NCI-H1092 treated with DMSO at 0.1 percent for 48 hours (cell line): Measurements from ENCODE around the gene LTBP1.

Source experiments
- DNase-seq: peaks from one replicate; lab custom pipeline; 2025; lab: John Stamatoyannopoulos, UW

LTBP1 gene

DNA sequence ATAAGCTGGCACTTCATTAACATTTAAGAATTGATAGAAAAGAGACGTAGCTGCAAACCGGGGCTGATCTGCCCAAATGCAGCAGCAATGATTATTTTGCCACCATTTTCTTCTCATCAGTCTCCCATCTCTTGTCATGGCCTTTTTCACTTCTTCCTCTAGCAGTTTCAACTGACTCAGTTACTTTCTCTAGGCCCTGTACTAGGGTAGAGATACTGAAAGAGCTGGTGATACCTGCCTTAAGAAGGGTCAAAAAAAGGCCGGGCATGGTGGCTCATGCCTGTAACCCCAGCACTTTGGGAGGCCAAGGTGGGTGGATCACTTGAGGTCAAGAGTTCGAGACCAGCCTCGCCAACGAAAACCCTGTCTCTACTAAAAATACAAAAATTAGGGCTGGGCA is 127.4 kb downstream of the LTBP1 start:
- DNase-seq, result no peak

DNA sequence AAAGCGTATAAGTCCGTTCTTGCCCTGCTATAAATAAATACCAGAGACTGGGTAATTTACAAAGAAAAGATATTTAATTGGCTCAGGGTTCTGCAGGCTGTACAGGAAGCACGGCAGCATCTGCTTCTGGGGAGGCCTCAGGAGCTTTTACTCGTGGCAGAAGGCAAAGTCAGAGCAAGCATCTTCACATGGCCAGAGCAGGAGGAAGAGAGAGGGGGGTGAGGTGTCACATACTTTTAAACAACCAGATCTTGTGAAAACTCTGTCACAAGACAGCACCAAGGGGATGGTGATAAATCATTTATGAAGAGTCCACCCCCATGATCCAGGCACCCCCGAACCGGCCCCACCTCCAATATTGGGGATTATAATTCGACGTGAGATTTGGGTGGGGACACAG is 130.6 kb downstream of the LTBP1 start:
- no peak for DNase-seq

DNA sequence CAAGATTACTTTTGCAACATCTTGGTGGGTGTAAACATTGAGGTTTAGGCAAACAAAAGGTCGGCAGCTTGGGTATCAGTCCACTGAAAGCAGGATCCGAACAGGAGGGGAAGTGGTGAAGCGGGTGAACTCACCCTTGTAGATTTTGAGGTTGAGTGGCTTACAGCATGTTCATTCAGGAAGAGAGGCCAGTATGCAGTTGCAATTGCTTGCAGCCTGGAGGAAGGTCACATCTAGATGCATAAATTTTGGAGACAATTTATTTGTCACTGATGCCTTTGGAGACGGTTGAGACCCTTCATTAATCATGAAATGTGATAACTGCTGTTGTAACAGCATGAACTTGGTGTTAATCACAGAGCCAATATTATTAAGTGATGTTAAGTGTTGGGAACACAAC is 131.1 kb downstream of the LTBP1 start:
- no peak for DNase-seq

DNA sequence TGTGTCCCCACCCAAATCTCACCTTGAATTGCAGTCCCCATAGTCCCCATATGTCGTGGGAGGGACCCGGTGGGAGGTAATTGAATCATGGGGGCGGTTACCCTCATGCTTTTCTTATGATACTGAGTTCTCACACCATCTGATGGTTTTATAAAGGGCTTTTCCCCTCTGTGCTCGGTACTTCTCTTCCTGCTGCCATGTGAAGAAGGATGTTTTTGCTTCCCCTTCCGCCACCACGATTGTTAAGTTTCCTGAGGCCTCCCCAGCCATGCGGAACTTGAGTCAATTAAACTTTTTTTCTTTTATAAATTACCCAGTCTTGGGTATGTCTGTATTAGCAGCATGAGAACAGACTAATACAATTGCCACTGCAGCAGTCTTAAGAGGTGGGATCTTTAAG is 134.9 kb downstream of the LTBP1 start:
- no peak for DNase-seq

GRCh38 chr2:33083699-33084387 is 137.1 kb downstream of the LTBP1 start:
- DNase-seq, result no peak

- no peak for DNase-seq
Observed at GRCh38 chr2:33084433-33084832, 137.7 kb downstream of the LTBP1 start.

GRCh38 chr2:33085646-33086045 is 138.9 kb downstream of the LTBP1 start:
- no peak for DNase-seq

DNA sequence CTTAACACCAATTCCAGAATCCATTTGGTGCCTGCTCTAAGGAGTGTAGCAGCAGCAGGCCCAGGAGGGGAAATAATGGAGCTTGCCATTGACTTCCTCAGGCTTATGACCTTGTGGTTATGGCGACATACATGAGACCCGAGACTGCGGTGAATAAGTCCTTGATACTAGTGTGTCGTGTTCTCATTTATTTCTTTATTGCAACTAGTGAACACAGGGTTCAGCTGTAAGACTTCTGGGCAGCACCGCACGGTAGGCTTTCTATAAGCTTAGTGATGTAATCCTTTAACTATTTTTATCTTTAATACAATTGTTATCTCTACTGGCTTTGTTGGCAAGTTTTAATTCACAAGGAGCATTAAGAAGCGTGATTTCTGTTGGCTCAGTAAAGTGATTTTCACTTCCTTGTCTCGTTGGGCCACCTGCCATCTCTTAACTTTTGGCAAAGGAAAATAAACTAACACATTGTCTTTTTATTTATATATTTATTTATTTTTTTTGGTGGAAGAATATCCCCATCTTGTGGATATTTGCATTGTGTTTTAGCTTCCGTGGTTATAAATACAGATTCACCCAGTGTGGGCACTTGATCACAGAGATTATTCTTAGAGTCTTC is 139.8 kb downstream of the LTBP1 start:
- no peak for DNase-seq

DNA sequence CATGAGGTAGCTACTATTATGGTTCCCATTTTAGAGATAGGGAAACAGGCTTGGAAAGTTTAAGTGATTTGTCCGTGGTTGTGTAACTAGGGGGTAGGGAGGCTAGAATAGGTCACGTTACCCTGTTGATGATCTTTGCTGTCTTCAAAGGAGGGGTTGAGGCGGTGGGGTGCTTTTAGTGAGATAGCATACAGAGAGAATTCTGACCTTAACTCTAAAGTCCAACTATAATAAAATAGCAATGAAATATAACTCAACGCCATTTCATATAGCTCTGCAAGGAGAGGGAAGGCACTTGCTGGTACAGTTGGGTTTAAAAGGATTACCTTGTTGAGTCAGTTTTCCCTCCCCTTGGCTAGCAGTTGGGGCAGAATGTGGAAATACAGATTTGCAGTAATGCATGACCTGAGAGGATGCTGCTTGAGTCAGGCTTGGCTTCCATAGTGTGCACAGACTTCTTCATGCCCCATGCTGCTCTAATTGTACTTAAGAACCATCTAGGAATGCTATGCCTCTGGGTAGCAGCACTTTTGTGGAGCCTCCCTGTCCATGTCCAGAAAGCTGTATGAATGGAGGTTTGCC is 143.9 kb downstream of the LTBP1 start:
- no peak for DNase-seq

GRCh38 chr2:33091541-33092123 is 144.9 kb downstream of the LTBP1 start:
- no peak for DNase-seq

DNA sequence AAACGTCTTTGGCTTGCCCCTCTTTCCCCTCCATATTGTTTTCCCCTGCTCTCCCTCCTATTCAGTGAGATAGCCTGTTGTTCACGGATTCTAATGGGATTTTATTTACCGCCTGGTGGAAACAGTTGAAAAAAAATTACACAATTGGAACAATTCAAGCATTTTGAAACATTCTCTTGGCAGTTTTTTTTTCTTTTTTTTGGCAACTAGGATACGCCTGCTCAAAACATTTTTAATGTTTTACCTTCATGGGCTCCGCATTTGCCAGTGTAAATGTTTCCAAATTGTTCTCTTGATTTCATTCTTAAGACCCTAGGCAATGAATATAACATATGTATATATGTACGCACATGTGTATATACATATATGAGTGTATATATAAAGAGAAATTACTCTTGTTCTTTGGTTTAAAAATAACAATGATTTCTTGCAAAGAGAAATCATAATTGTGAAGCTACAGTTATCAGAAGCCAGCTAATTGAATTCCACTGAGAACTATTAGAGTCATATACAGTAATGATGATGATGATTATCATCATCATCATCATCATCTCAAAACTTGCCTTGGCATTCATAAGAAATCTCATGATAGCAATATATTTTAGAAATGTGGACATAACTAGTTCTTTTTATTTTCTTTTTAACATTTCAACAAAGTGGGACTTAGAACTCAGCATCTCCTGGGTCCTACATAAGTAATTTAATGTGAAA is 146.7 kb downstream of the LTBP1 start:
- no peak for DNase-seq

- no peak for DNase-seq
Observed at GRCh38 chr2:33094303-33094702, 147.6 kb downstream of the LTBP1 start.

GRCh38 chr2:33099989-33100388 is 153.2 kb downstream of the LTBP1 start:
- DNase-seq, result no peak

- no peak for DNase-seq
Observed at GRCh38 chr2:33100921-33101320, 154.2 kb downstream of the LTBP1 start.

GRCh38 chr2:33104052-33104623 is 157.4 kb downstream of the LTBP1 start:
- no peak for DNase-seq

DNA sequence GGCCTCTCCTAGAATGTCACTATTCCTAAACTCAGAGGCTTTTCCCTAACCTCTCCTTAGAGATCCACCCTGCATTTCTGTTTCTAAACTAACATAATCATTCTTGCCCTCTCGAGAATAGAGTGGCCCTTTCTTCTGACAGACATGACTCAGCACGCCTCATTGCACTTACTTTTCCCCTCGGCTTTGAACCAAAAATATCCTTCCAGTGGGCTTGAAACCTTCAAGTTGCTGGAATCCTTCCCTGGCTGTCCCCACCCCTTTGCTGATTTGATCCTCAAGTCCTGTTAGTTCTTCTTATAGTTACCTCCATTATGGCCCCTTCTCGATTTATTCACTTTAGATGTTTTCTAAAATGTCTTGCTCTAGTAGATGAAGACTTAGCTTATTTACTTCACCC is 158.0 kb downstream of the LTBP1 start:
- DNase-seq, result no peak

DNA sequence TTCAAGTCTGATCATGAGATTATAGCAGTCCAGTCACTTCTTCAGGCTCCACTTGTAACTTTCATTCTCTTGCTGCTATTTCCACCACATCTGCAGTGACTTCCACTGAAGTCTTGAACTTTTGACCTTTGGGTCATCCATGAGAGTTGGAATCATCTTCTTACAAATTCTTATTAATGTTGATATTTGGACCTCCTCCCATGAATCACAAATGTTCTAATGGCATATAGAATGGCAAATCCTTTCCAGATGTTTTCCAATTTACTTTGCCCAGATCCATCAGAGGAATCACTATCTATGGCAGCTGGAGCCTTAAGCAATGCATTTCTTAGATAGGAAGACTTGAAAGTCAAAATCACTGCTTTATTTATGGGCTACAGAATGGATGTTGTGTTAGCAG is 159.4 kb downstream of the LTBP1 start:
- no peak for DNase-seq

- DNase-seq, result no peak
Observed at GRCh38 chr2:33107690-33108482, 161.1 kb downstream of the LTBP1 start.

DNA sequence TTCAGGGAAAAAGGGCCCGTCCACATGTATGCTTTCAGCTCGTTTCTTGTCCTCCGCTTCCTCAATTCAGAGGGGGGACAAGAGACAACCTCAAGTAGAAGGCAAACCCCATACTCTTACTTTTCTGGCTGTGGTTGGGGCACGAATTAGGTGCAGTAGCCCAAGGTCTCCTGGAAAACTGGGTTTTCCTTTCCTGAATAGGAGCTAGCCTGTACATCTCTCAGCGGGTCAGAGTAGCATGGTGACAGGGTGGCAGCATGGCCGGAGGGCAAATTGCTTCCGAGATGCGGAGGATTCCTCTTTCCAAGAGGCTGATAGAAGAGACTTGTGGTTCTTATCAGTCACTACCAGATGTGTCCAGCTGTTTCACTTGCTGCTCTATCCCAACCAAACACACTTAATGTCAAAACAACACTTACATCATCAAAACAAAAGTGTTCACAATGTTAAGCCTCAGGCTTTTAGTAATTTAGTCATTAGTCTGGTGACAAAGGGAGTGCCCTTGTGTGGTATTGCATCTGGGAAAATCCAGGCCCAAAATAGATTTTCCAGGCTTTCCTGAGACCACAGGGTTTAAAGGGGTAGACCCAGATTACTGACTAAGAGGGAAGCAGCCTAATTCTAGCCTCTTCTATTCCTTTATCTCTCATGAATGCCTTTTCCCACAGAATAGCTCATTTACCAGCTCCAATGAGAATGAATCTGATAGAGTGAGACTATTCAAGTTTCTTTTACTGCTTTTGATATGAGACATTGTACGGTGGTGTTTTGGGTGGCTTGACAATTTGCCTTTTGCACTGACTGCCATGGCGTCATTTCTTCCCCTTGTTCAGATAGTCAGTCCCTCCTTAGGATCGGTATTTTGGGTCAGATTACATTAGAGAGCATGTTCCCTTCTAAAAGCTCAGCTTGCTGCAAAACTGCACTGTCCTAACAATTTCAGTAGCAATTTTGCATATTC is 162.0 kb downstream of the LTBP1 start:
- no peak for DNase-seq

DNA sequence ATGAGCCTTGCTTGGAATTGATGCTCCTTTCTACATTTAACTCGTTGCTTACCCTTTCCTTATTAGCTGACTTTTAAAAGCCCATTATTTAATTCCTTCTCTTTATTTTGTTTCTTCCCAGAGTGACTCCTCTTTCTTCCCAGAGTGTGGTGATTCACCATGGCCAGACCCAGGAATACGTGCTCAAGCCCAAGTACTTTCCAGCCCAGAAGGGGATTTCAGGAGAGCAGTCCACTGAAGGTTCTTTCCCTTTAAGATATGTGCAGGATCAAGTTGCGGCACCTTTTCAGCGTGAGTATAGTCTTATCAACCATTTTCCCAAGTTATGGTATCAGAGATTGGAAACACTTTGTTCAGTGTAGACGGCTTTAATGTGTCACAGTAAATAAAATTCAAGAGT is 163.7 kb downstream of the LTBP1 start:
- no peak for DNase-seq
